HL-60 (cell line): ENCODE data around the gene FAM76B.

Experiments
- CTCF ChIP-seq: IDR thresholded peaks from one replicate; pipeline ENCODE4 v1.5.1; 2011; ENCODE audit warnings: low read length, control low read depth, inconsistent platforms; ENCODE audit not compliant: insufficient read depth
- GABPA ChIP-seq: IDR thresholded peaks from 2 replicates; pipeline ENCODE4 v1.6.1; 2012; ENCODE audit warnings: low read depth
- POLR2AphosphoS5 ChIP-seq: IDR thresholded peaks from 2 replicates; pipeline ENCODE4 v1.6.1; 2012; ENCODE audit warnings: low read depth
- REST ChIP-seq: IDR thresholded peaks from 2 replicates; pipeline ENCODE4 v1.6.1; 2012; ENCODE audit warnings: low read depth; ENCODE audit not compliant: insufficient replicate concordance
- SPI1 ChIP-seq: IDR thresholded peaks from 2 replicates; pipeline ENCODE4 v1.6.1; 2012; ENCODE audit warnings: low read depth, mild to moderate bottlenecking, borderline replicate concordance

- TF ChIP-seq CTCF (no peak), REST (no peak), POLR2AphosphoS5 (no peak), GABPA (no peak), SPI1 (no peak)
These were observed 62.5 kb downstream of the FAM76B start for GRCh38 chr11:95727111-95727510.
